ENCODE results near the gene HBA2. TPM values are rescaled to one million over a fixed set of nuclear protein-coding genes. Genes with fewer than 3 reads are reported as not detected.
A peak's percentile ranks its signal among the peaks of the same experiment; 100 is the strongest.

HBA2 gene
- total and polyA plus RNA-seq, 9 of the 15 experiments (the other 6 are each of a cell fraction or from before 2014, with no cell fraction given) = 40.4 to 853 (median 286) TPM

DNA sequence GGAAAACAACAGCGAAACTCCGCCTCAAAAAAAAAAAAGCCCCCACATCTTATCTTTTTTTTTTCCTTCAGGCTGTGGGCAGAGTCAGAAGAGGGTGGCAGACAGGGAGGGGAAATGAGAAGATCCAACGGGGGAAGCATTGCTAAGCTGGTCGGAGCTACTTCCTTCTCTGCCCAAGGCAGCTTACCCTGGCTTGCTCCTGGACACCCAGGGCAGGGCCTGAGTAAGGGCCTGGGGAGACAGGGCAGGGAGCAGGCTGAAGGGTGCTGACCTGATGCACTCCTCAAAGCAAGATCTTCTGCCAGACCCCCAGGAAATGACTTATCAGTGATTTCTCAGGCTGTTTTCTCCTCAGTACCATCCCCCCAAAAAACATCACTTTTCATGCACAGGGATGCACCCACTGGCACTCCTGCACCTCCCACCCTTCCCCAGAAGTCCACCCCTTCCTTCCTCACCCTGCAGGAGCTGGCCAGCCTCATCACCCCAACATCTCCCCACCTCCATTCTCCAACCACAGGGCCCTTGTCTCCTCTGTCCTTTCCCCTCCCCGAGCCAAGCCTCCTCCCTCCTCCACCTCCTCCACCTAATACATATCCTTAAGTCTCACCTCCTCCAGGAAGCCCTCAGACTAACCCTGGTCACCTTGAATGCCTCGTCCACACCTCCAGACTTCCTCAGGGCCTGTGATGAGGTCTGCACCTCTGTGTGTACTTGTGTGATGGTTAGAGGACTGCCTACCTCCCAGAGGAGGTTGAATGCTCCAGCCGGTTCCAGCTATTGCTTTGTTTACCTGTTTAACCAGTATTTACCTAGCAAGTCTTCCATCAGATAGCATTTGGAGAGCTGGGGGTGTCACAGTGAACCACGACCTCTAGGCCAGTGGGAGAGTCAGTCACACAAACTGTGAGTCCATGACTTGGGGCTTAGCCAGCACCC is 2.6 kb downstream of the HBA2 start (continued):
- no peak for TF ChIP-seq ZBTB33 (CRISPR knock-in tag; IDR thresholded peaks at IDR 0.05)
- TF ChIP-seq KLF10 (CRISPR knock-in tag; IDR thresholded peaks at IDR 0.05) = no peak
- TF ChIP-seq ZNF75A (CRISPR knock-in tag; IDR thresholded peaks at IDR 0.05) = no peak
- TF ChIP-seq SNRNP70 (optimal IDR thresholded peaks at IDR 0.05; ENCODE audit: low read depth, low read length) = no peak
- no peak for TF ChIP-seq PPARD (CRISPR knock-in tag; IDR thresholded peaks at IDR 0.05)
- no peak for TF ChIP-seq SIN3B (IDR thresholded peaks at IDR 0.05; ENCODE audit: low read depth)
- TF ChIP-seq CBX5 (IDR thresholded peaks at IDR 0.05; ENCODE audit: borderline replicate concordance, low read depth) = no peak
- TF ChIP-seq ZNF384 (IDR thresholded peaks at IDR 0.05; ENCODE audit: low read depth, low read length) = peak; percentile 69
- TF ChIP-seq SPI1 (IDR thresholded peaks at IDR 0.05; ENCODE audit: borderline replicate concordance, low read depth, low read length) = no peak
- 0 out of 2 replicates have a peak, but pooled peaks have one; percentile 44 for TF ChIP-seq MIER1 (IDR thresholded peaks at IDR 0.05; ENCODE audit: low read depth)
- TF ChIP-seq BACH1 (tag; IDR thresholded peaks at IDR 0.05) = no peak
- no peak for TF ChIP-seq CHD4 (IDR thresholded peaks at IDR 0.05; ENCODE audit: insufficient read depth, insufficient replicate concordance, low read depth, low read length, poor library complexity, severe bottlenecking)
- TF ChIP-seq CCNT2 (IDR thresholded peaks at IDR 0.05; ENCODE audit: borderline replicate concordance, extremely low read depth, insufficient read length, low read depth, low read length) = no peak
- no peak for TF ChIP-seq RB1 (IDR thresholded peaks at IDR 0.05; ENCODE audit: low read depth)
- TF ChIP-seq KLF13 (tag; IDR thresholded peaks at IDR 0.05; ENCODE audit: borderline replicate concordance, low read depth) = no peak
- TF ChIP-seq HDAC2 (IDR thresholded peaks at IDR 0.05) = 0 out of 2 replicates have a peak, but pooled peaks have one; percentile 26
- no peak for TF ChIP-seq ARID1B (IDR thresholded peaks at IDR 0.05)
- TF ChIP-seq NFRKB (IDR thresholded peaks at IDR 0.05; ENCODE audit: low read depth) = no peak
- TF ChIP-seq DACH1 (IDR thresholded peaks at IDR 0.05; ENCODE audit: partially characterized antibody) = no peak
- TF ChIP-seq PTTG1 (tag; IDR thresholded peaks at IDR 0.05; ENCODE audit: low read depth) = no peak
- TF ChIP-seq, protein P1, sequence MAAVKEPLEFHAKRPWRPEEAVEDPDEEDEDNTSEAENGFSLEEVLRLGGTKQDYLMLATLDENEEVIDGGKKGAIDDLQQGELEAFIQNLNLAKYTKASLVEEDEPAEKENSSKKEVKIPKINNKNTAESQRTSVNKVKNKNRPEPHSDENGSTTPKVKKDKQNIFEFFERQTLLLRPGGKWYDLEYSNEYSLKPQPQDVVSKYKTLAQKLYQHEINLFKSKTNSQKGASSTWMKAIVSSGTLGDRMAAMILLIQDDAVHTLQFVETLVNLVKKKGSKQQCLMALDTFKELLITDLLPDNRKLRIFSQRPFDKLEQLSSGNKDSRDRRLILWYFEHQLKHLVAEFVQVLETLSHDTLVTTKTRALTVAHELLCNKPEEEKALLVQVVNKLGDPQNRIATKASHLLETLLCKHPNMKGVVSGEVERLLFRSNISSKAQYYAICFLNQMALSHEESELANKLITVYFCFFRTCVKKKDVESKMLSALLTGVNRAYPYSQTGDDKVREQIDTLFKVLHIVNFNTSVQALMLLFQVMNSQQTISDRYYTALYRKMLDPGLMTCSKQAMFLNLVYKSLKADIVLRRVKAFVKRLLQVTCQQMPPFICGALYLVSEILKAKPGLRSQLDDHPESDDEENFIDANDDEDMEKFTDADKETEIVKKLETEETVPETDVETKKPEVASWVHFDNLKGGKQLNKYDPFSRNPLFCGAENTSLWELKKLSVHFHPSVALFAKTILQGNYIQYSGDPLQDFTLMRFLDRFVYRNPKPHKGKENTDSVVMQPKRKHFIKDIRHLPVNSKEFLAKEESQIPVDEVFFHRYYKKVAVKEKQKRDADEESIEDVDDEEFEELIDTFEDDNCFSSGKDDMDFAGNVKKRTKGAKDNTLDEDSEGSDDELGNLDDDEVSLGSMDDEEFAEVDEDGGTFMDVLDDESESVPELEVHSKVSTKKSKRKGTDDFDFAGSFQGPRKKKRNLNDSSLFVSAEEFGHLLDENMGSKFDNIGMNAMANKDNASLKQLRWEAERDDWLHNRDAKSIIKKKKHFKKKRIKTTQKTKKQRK (IDR thresholded peaks at IDR 0.05; ENCODE audit: borderline replicate concordance, low read depth, low read length) = no peak
- TF ChIP-seq PHTF2 (CRISPR knock-in tag; IDR thresholded peaks at IDR 0.05) = no peak
